ENCODE measurements around the gene NBEAL1. TPM values are rescaled to one million over a fixed set of nuclear protein-coding genes. Genes with fewer than 3 reads are reported as not detected.

NBEAL1 gene
- total RNA-seq, 2 experiments from 2014 or later, result 8.3 to 11.2 TPM

- Mint-ChIP-seq H3K4me1 (ENCODE audit: low read depth) (peaks cover 21% of the 10 kb centered on the region), H3K4me3 (no peak overlapping the region), H3K36me3 (ENCODE audit: low read depth) (no peaks in the 10 kb centered on the region), H3K27me3 (no peaks in the 10 kb centered on the region), H3K9me3 (no peaks in the 10 kb centered on the region), H3K27ac (no peak overlapping the region)
- DNase-seq (no peak), ATAC-seq (ENCODE audit: poor library complexity) (no peak)
- Histone ChIP-seq H3K36me3 (ENCODE audit: insufficient read depth, low read length) (no peaks in the 10 kb centered on the region), H3K4me3 (ENCODE audit: low read length) (no peak overlapping the region), H3K4me1 (ENCODE audit: insufficient read depth, low read length) (no peaks in the 10 kb centered on the region), H3K27me3 (ENCODE audit: control insufficient read depth in 1 of 2, insufficient read depth in 2 of 2, low read length in 2 of 2) (no peaks in the 10 kb centered on the region), H3K9me3 (ENCODE audit: control insufficient read depth in 1 of 2, insufficient read depth in 1 of 2, low read length in 2 of 2) (no peaks in the 10 kb centered on the region), H3K27ac (ENCODE audit: low read depth in 1 of 2, low read length in 2 of 2) (no peak overlapping the region)
- CTCF ChIA-PET, result no interaction called here
- no peak for TF ChIP-seq CTCF (IDR thresholded peaks at IDR 0.05)
- intact Hi-C loops (cut with DNase I, micrococcal nuclease), result no loop called here
- POLR2A ChIA-PET, result no interaction called here
Measured at GRCh38 chr2:203021991-203022390, 7.3 kb downstream of the NBEAL1 start.

- ATAC-seq (ENCODE audit: poor library complexity) (no peak), DNase-seq (no peak)
- H3K4me3 ChIP-seq (ENCODE audit: low read length), result no peak overlapping the region
- no peaks in the 10 kb centered on the region for H3K36me3 ChIP-seq (ENCODE audit: insufficient read depth, low read length)
- Mint-ChIP-seq H3K9me3 (no peaks in the 10 kb centered on the region), H3K4me3 (no peak overlapping the region), H3K36me3 (ENCODE audit: low read depth) (no peaks in the 10 kb centered on the region), H3K27me3 (no peaks in the 10 kb centered on the region), H3K27ac (no peak overlapping the region), H3K4me1 (ENCODE audit: low read depth) (peaks cover 20% of the 10 kb centered on the region)
- H3K4me1 ChIP-seq (ENCODE audit: insufficient read depth, low read length), result no peaks in the 10 kb centered on the region
- intact Hi-C loops (cut with DNase I, micrococcal nuclease), result no loop called here
- no peaks in the 10 kb centered on the region for H3K9me3 ChIP-seq (ENCODE audit: control insufficient read depth in 1 of 2, insufficient read depth in 1 of 2, low read length in 2 of 2)
- TF ChIP-seq CTCF (IDR thresholded peaks at IDR 0.05), result no peak
- no peaks in the 10 kb centered on the region for H3K27me3 ChIP-seq (ENCODE audit: control insufficient read depth in 1 of 2, insufficient read depth in 2 of 2, low read length in 2 of 2)
- ChIA-PET CTCF (no interaction called here), POLR2A (no interaction called here)
- no peak overlapping the region for H3K27ac ChIP-seq (ENCODE audit: low read depth in 1 of 2, low read length in 2 of 2)
Measured at GRCh38 chr2:203022751-203023150, 8.1 kb downstream of the NBEAL1 start.

DNA sequence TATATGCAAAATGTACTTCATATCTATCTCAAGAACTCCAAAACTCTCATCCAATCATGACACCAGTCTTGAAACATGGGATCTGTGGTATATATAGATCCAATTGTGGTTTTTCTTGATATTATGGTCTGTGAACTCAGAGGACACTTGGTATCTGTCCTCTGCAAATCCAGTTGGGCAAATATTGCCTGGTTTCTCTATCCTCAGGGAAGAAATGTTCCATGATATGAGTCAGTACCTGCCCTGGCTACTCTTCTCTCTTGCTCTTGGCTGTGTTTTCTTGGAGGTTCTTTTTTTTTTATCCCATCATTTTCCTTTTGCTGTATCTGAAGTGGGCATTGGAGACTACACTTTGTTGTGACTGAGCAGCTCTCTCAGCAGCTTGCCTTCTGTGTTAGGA, 10.9 kb downstream of the NBEAL1 start:
- no peaks in the 10 kb centered on the region for H3K36me3 ChIP-seq (ENCODE audit: insufficient read depth, low read length)
- no peak overlapping the region for H3K4me3 Mint-ChIP-seq
- no peaks in the 10 kb centered on the region for H3K9me3 ChIP-seq (ENCODE audit: control insufficient read depth in 1 of 2, insufficient read depth in 1 of 2, low read length in 2 of 2)
- intact Hi-C loops (cut with DNase I, micrococcal nuclease), result no loop called here
- POLR2A ChIA-PET, result no interaction called here
- ATAC-seq (ENCODE audit: poor library complexity), result no peak
- no peak overlapping the region for H3K27ac ChIP-seq (ENCODE audit: low read depth in 1 of 2, low read length in 2 of 2)
- DNase-seq, result no peak
- no peaks in the 10 kb centered on the region for H3K36me3 Mint-ChIP-seq (ENCODE audit: low read depth)
- no peaks in the 10 kb centered on the region for H3K4me1 Mint-ChIP-seq (ENCODE audit: low read depth)
- H3K27me3 Mint-ChIP-seq, result no peaks in the 10 kb centered on the region
- no peak overlapping the region for H3K4me3 ChIP-seq (ENCODE audit: low read length)
- no peak overlapping the region for H3K27ac Mint-ChIP-seq
- H3K9me3 Mint-ChIP-seq, result no peaks in the 10 kb centered on the region
- TF ChIP-seq CTCF (IDR thresholded peaks at IDR 0.05), result no peak
- H3K4me1 ChIP-seq (ENCODE audit: insufficient read depth, low read length), result no peaks in the 10 kb centered on the region
- CTCF ChIA-PET, result interaction anchor here (0.6 kb wide), 1 partner anchor 72 kb away, joined by 3 read pairs; no protein-coding TSS in a partner anchor
- H3K27me3 ChIP-seq (ENCODE audit: control insufficient read depth in 1 of 2, insufficient read depth in 2 of 2, low read length in 2 of 2), result no peaks in the 10 kb centered on the region
